Pons (tissue), 1 donor: ENCODE results near the gene IFITM2.
"Not testable (repeated sequence)": the region's sequence is repeated elsewhere in the genome, so short reads cannot be mapped to it uniquely, and the experiment has no call there.

Experiments
- DNase-seq: peaks from one replicate; pipeline ENCODE4 v3.0.0-alpha.2; 2016; ENCODE audit warnings: low spot score

Gene IFITM2

GRCh38 chr11:308740-309665 lies 1.4 kb downstream of the IFITM2 start:
- DNase-seq, result not testable (repeated sequence)

DNA sequence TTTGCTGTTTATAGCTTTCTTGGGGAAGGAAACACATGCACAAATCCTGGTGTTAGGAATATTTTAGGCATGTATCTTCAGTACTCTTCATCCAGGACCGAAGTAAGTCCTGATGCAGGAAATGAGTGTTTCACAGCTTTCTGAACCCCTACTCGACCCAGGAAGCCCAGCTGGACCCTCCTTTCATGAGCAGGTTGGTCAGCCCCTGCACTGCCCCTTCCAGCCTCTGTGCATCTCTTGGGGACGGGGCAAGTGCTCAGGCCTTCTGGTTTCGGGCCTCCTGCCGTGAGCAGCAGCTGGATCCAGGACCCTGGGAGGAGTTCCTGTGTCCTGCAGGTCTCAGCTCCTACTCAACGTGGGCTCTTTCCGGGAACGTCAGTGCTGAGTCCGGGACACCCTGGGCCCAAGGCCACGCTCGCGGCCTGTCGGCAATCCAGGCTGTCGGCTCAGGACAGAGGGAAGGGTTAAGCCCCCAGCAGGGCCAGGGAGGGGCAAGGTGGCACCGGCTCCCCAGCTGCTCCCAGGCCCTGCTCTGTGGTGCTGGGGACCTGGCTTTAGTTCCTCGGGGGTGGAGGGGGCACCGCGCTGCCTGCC lies 2.5 kb downstream of the IFITM2 start:
- not testable (repeated sequence) for DNase-seq

DNA sequence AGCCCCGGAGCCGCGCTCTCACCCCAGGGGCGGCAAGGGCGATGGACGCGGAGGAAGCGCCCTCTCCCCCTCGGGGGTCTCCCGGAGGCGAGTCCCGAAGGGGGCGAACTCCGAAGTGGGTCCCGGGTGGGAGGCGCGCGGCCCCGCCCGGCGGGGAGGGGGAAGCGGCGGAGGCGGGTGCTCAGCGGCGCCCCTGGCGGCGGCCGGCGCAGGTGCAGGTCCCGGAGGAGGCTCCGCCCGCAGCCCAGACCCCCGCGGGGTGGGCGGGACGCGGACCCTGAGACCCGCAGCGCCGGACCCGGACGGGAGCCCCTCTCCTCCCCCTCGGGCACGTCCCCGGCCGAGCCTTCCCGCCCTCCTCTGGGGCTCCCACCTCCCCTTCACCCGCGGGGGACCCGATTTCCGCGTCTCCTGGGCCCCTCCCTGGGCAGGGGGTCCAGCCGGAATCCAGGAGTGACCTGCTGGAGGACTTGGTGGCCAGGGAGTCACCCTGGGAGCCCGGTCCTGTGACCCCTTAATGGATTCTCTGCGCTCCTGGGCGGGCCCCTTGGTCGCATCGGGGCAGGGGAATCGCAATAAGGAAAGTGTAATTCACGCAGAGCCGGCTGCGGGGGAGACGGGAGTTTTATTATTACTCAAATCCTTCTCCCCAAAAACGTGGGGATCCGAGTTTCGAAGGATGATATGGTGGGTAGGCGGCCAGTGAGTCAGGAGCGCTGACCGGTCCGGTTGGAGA lies 3.6 kb downstream of the IFITM2 start:
- not testable (repeated sequence) for DNase-seq

- no peak for DNase-seq
Observed at GRCh38 chr11:312092-312816, 4.6 kb downstream of the IFITM2 start.

DNA sequence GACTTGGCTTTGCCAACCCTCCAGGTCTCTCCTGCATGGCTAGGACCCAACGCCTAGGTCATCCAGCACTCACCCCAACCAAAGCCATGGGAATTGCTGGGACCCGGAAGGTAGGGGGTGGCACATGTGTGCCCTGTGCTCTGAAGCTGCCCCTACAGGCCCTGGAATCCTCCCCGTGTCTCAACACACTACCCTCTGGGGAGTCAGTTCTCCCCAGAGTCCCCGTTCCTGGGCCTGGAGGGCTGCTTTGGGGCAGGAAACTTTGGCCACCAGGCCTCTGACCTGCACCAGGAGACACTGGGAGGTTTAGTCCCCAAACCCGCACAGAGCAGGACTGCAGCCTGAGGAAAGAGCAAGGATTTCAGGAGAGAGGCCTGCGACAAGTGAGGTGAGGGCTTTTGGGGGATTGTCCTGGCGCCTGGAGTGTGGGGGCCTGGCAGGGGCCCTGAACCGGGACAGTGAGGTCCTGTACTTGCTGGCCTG lies 5.7 kb downstream of the IFITM2 start:
- DNase-seq, result no peak

DNA sequence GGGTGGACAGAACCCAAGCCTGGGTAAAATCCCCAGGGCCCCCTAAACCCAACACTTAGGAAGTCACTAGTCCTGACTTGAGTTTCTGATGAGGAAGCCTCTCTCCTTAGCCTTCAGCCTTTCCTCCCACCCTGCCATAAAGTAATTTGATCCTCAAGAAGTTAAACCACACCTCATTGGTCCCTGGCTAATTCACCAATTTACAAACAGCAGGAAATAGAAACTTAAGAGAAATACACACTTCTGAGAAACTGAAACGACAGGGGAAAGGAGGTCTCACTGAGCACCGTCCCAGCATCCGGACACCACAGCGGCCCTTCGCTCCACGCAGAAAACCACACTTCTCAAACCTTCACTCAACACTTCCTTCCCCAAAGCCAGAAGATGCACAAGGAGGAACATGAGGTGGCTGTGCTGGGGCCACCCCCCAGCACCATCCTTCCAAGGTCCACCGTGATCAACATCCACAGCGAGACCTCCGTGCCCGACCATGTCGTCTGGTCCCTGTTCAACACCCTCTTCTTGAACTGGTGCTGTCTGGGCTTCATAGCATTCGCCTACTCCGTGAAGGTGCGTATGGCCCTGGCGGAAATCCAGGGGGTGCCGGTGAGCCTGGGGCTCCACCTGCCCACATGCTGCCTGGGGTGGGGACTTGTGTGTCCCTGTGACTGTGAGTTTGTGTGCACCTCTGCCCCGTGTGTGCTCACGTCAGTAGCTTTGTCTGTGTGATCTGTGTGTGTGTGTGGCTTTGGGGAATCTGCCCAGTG lies 6.4 kb downstream of the IFITM2 start, which contains the start of gene IFITM1:
Gene IFITM1 (plus strand): TSS at position 254 of the 767 bp plus-strand sequence. CDS start 131 bp downstream, at position 385.
- DNase-seq, result no peak

- DNase-seq, result not testable (repeated sequence)
Observed at GRCh38 chr11:314554-314875, 6.9 kb downstream of the IFITM2 start.

DNA sequence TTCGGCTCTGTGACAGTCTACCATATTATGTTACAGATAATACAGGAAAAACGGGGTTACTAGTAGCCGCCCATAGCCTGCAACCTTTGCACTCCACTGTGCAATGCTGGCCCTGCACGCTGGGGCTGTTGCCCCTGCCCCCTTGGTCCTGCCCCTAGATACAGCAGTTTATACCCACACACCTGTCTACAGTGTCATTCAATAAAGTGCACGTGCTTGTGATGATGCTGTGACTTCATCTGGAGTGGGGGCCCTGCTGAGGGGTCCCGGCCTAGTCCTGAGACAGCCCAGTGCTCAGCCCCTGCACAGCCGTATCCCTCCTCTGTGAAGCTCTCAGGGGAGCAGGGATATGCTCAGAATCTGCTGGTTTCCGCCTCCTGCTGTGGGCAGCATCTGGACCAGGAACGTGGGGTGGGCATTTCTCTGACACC lies 7.5 kb downstream of the IFITM2 start:
- no peak for DNase-seq

DNA sequence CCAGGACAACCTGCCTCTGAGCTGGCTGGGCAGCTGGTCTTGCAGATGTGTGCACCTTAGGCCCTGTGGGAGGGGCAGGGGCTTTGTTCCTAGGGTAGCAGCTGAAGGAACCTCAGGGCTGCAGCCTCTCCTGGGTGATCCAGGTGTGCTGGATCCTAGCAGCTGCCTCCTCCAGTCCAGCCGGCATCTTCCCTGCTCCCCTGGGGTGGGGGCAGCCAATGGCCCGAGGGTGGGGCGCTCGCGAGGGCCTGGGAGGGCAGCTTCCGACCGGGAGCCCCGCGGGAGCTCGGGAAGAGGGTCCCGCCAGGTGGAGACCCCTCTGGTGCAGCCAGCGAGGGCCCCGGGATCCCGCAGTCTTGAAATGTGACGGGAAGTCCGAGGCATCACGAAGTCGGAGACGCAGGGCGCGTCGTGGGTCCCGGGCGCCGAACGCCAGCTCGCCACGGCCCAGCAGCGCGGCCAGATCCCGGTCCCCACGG lies 7.9 kb downstream of the IFITM2 start:
- DNase-seq, result no peak

GRCh38 chr11:316031-316701 lies 8.6 kb downstream of the IFITM2 start:
- DNase-seq, result no peak

DNA sequence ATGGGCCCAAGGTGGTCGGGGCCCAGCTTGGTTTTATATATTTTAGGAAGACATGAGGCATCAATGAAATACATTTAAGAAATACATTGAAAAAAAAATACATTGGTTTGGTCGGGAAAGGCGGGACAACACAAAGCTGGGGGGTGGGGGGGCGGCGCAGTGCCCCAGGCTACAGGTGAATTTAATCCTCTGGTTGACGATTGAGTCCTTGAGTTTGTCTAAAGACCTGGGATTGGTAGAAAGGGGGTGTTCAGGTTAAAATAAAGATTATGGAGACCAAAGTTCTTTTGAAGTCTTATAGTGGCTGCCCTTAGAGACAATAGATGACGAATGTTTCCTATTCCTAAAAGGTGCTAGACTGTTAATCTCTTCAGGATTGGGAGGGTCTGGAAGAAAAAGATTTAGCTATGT lies 9.3 kb downstream of the IFITM2 start:
- no peak for DNase-seq

- not testable (repeated sequence) for DNase-seq
Observed at GRCh38 chr11:317668-318404, 10.2 kb downstream of the IFITM2 start.

- DNase-seq, result not testable (repeated sequence)
Observed at GRCh38 chr11:318405-319120, 10.9 kb downstream of the IFITM2 start.

- not testable (repeated sequence) for DNase-seq
Observed at GRCh38 chr11:319121-319887, 11.7 kb downstream of the IFITM2 start.

DNA sequence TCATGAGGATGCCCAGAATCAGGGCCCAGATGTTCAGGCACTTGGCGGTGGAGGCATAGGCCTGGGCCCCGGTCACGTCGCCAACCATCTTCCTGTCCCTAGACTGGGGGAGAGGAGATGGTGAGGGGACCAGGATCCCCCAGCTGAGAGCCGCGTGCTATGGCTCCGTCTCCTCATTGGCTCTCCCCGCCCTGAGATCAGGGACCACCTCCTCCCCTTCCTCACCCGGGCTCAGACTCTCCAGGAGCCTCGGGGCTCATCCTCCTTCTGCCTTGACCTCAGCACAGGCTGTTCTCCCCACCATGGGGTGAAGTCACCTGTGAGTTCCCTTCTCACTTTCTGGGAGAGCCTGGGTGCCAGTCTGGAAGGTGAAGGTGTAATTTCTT lies 12.3 kb downstream of the IFITM2 start:
- DNase-seq, result not testable (repeated sequence)

- no peak for DNase-seq
Observed at GRCh38 chr11:324156-324555, 16.5 kb downstream of the IFITM2 start.

DNA sequence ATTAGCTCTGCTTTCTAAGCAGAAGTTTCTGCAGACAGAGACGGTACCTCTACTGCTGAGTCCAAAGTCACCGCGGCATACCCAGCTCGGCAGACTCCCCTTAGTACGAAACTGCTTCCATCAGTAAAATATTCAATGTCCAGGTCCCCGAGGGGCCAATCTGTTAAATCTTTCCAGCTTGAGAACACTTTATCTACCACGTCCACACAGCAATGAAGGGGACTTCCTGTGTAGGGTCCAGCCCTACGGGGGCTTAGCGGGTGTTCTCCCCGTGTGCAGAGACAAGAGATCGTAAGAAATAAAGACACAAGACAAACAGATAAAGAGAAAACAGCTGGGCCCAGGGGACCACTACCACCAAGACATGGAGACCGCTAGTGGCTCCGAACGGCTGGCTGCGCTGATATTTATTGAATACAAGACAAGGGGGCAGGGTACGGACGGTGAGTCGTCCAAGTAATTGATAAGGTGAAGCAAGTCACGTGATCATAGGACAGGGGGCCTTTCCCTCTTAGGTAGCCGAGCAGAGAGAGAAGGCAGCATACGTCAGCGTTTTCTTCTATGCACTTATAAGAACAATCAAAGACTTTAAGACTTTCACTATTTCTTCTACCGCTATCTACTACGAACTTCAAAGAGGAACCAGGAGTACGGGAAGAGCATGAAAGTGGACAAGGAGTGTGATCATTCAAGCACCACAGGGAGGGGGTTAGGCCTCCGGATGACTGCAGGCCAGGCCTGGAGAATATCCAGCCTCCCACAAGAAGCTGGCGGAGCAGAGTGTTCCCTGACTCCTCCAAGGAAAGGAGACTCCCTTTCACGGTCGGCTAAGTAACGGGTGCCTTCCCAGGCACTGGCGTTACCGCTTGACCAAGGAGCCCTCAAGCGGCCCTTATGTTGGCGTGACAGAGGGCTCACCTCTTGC lies 17.2 kb downstream of the IFITM2 start:
- DNase-seq, result not testable (repeated sequence)
